Esophagus muscularis mucosa (tissue), 4 donors: Measurements from ENCODE around the gene HOMER2. TPM values are rescaled to one million over a fixed set of nuclear protein-coding genes. Genes with fewer than 3 reads are reported as not detected.

Experiments
- DNase-seq: peaks from one replicate; pipeline ENCODE4 v3.0.0-alpha.2; 2017; ENCODE audit errors: extremely low spot score
- H3K27ac ChIP-seq, 4 donors: fragments of 200-600 bp; sonication (generic); replicated peaks in 1 of 4; 1 replicate in 3 of 4; 2 replicates in 1 of 4; pipeline ENCODE4 v1.5.1; 2016 to 2019; ENCODE audit warnings: mild to moderate bottlenecking in 1 of 4
- H3K27me3 ChIP-seq, 4 donors: fragments of 200-600 bp; sonication (generic); one replicate each; pipeline versions ENCODE4 v1.5.1 to v1.6.0; 2016 to 2019
- H3K36me3 ChIP-seq, 4 donors: fragments of 200-600 bp; sonication (generic); one replicate each; pipeline ENCODE4 v1.5.1; 2016 to 2019
- H3K4me1 ChIP-seq, 4 donors: fragments of 200-600 bp; sonication (generic); one replicate each; pipeline ENCODE4 v1.5.1; 2016 to 2019
- H3K4me3 ChIP-seq, 4 donors: fragments of 200-600 bp; sonication (generic); 1 replicate in 2 of 4; 2 replicates in 2 of 4; pipeline ENCODE4 v1.5.1; 2016 to 2019; ENCODE audit warnings: mild to moderate bottlenecking in 4 of 4, moderate library complexity in 1 of 4
- H3K9me3 ChIP-seq, 4 donors: fragments of 200-600 bp; sonication (generic); 1 replicate in 3 of 4; 2 replicates in 1 of 4; pipeline ENCODE4 v1.5.1; 2016 to 2019
- CTCF ChIP-seq, 3 experiments: fragments of 200-600 bp in 2 of 3; fragments of 450-650 bp in 1 of 3; sonication (generic) in 2 of 3; IDR thresholded peaks; one replicate each; pipeline ENCODE4 v1.5.1; 2017 to 2019; ENCODE audit warnings: antibody characterized with exemption in 3 of 3, mild to moderate bottlenecking in 2 of 3, moderate library complexity in 1 of 3
- EP300 ChIP-seq: sonication (generic); formaldehyde crosslinking; IDR thresholded peaks from one replicate; pipeline ENCODE4 v1.6.1; 2017; ENCODE audit warnings: antibody characterized with exemption
- POLR2A ChIP-seq: fragments of 450-650 bp; IDR thresholded peaks from one replicate; pipeline ENCODE4 v1.6.1; 2017; ENCODE audit warnings: antibody characterized with exemption, moderate library complexity, mild to moderate bottlenecking, low read depth
- POLR2AphosphoS5 ChIP-seq, 2 donors: sonication (generic); formaldehyde crosslinking; IDR thresholded peaks; one replicate each; pipeline ENCODE4 v1.6.1; 2017; ENCODE audit warnings: antibody characterized with exemption in 2 of 2
- WGBS: methylation state at CpG from one replicate; pipeline ENCODE4 v1.1.5; 2018; 5-methylcytosine and 5-hydroxymethylcytosine counted together
- intact Hi-C: fragments of 100-400 bp; cut with DNase I; formaldehyde crosslinking; loops from one replicate; pipeline ENCODE4 v1.15.1; 2023
- total RNA-seq, 4 donors: library from RNA; depleted of rRNA; stranded (reverse); fragments of >200 nt; gene quantifications; one replicate each; pipeline versions ENCODE4 v1.1.0 to v1.2.1, GENCODE V29; 2016

Gene HOMER2
- total RNA-seq, 4 donors from 2014 or later = 13.3 to 54.8 (median 25.8) TPM

GRCh38 chr15:82910721-82911120 lies 41.8 kb downstream of the HOMER2 start:
- Histone ChIP-seq H3K4me3 (no peak overlapping the region), H3K36me3 (no peaks in the 10 kb centered on the region), H3K27me3 (no peaks in the 10 kb centered on the region), H3K27ac (no peak overlapping the region), H3K9me3 (peaks cover 0 to 8% (median 6%) of the 10 kb centered on the region in 4 donors), H3K4me1 (no peaks in the 10 kb centered on the region)
- intact Hi-C loops = no loop called here
- 37% methylated on average over 4 of the region's 4 CpGs for WGBS
- DNase-seq = no peak
- TF ChIP-seq EP300 = no peak
- no peak for TF ChIP-seq POLR2A
- TF ChIP-seq POLR2AphosphoS5 (IDR thresholded peaks at IDR 0.05) = no peak
- TF ChIP-seq CTCF (IDR thresholded peaks at IDR 0.05) = no peak

- no peaks in the 10 kb centered on the region for H3K27me3 ChIP-seq
- no peaks in the 10 kb centered on the region for H3K4me1 ChIP-seq
- H3K9me3 ChIP-seq = peaks cover 0 to 8% (median 6%) of the 10 kb centered on the region in 4 donors
- TF ChIP-seq POLR2AphosphoS5 (IDR thresholded peaks at IDR 0.05) (no peak), EP300 (no peak), CTCF (IDR thresholded peaks at IDR 0.05) (no peak), POLR2A (no peak)
- intact Hi-C loops = no loop called here
- no peaks in the 10 kb centered on the region for H3K36me3 ChIP-seq
- no peak overlapping the region for H3K27ac ChIP-seq
- no peak overlapping the region for H3K4me3 ChIP-seq
- WGBS = 88% methylated on average over 6 of the region's 6 CpGs
- DNase-seq = no peak
These were observed 43.3 kb downstream of the HOMER2 start for GRCh38 chr15:82909080-82909815.

GRCh38 chr15:82907350-82907749 lies 45.2 kb downstream of the HOMER2 start:
- no peak for TF ChIP-seq EP300
- no peak for TF ChIP-seq CTCF (IDR thresholded peaks at IDR 0.05)
- TF ChIP-seq POLR2AphosphoS5 (IDR thresholded peaks at IDR 0.05) = no peak
- no peak for TF ChIP-seq POLR2A
- intact Hi-C loops = no loop called here
- Histone ChIP-seq H3K27me3 (no peaks in the 10 kb centered on the region), H3K4me1 (no peaks in the 10 kb centered on the region), H3K9me3 (peaks cover 0 to 8% (median 6%) of the 10 kb centered on the region in 4 donors), H3K27ac (no peak overlapping the region), H3K36me3 (no peaks in the 10 kb centered on the region), H3K4me3 (no peak overlapping the region)
- DNase-seq = no peak
- WGBS = 94% methylated on average over 1 of the region's 1 CpG

- no peak for DNase-seq
- intact Hi-C loops = no loop called here
- H3K4me3 ChIP-seq = no peak overlapping the region
- peaks cover 0 to 8% (median 6%) of the 10 kb centered on the region in 4 donors for H3K9me3 ChIP-seq
- TF ChIP-seq EP300 (no peak), POLR2AphosphoS5 (IDR thresholded peaks at IDR 0.05) (no peak), POLR2A (no peak), CTCF (IDR thresholded peaks at IDR 0.05) (no peak)
- no peak overlapping the region for H3K27ac ChIP-seq
- peaks cover 0 to 9% (median 0%) of the 10 kb centered on the region in 4 donors for H3K4me1 ChIP-seq
- H3K27me3 ChIP-seq = no peaks in the 10 kb centered on the region
- no peaks in the 10 kb centered on the region for H3K36me3 ChIP-seq
- 95% methylated on average over 3 of the region's 3 CpGs for WGBS
These were observed 47.9 kb downstream of the HOMER2 start for GRCh38 chr15:82904574-82904973.
